GM21723 (cell line): Measurements from ENCODE around the gene MRPL18.
A peak's percentile ranks its signal among the peaks of the same experiment; 100 is the strongest.
"Not testable (repeated sequence)": the region's sequence is repeated elsewhere in the genome, so short reads cannot be mapped to it uniquely, and the experiment has no call there.

ENCODE experiments used
- ATAC-seq: cut with Tn5 transposase; IDR thresholded peaks from one replicate; pipeline ENCODE4 v1.9.1; 2021; ENCODE audit warnings: mild to moderate bottlenecking, moderate library complexity; ENCODE audit not compliant: unreplicated experiment

Gene MRPL18

DNA sequence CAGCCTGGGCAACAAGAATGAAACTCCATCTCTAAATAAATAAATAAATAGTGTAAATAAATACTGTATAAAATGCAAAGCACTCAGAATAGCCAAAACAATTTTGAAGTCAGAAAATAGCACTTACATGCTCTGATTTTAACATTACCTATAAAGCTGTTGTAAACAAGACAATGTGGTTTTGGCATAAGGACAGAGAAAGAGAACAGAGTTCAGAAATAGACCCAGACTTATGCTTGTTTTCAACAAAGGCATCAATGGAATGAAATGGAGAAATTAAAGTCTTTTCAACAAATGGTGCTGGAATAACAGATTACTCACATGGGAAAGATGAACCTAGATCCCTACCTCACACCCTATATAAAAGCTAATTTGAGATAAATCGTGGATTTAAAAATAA is 18.1 kb upstream of the MRPL18 start:
- no peak for ATAC-seq

DNA sequence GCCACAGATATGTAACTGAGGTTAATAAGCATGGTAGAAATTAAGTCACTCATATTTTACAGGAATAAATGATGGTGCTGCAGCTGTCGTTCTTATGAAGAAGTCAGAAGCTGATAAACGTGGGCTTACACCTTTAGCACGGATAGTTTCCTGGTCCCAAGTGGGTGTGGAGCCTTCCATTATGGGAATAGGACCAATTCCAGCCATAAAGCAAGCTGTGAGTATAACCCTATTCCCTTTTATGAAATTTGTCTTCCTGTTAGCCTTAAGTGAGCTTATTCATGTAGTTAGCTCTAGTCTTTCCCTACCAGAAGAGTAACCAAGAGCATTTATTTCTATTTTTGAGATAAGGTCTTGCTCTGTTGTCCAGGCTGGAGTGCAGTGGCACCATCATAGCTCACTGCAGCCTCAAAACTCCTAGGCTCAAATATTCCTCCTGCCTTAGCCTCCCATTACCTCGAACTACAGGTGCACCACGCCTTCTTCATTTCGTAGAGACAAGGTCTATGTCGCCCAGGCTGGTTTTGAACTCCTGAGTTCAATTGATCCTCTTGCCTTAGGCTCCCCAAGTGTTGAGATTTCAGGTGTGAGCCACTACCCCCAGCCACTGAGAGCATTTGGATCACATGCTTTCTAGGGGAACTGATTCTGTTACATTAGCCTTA is 12.9 kb upstream of the MRPL18 start:
- no peak for ATAC-seq

DNA sequence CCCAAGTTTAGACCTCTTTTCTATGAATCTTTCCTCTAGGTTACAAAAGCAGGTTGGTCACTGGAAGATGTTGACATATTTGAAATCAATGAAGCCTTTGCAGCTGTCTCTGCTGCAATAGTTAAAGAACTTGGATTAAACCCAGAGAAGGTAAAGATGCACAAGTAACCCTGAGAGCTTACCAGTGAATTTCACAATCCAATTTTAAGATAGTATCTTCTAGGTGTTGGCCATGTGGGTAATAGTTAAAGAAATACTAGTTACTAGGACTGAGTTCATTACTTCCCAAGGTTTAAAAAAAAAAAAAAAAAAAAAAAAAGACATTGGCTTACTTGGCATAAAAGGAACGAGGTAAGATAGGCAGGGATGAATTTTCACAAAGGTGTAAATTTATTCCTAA is 12.1 kb upstream of the MRPL18 start:
- ATAC-seq: no peak

DNA sequence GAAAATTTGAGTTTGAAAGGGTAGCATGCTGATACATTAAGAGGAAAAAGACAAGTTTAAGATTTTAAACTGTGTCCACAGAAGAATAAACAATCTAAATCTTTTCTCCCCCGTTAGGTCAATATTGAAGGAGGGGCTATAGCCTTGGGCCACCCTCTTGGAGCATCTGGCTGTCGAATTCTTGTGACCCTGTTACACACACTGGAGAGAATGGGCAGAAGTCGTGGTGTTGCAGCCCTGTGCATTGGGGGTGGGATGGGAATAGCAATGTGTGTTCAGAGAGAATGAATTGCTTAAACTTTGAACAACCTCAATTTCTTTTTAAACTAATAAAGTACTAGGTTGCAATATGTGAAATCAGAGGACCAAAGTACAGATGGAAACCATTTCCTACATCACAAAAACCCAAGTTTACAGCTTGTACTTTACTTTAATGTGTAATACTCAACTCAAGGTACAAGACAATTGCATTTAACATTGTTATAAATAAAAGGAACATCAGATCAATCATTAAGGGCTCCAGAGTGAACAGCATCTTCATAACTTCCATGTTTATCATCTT is 11.6 kb upstream of the MRPL18 start:
- no peak for ATAC-seq

DNA sequence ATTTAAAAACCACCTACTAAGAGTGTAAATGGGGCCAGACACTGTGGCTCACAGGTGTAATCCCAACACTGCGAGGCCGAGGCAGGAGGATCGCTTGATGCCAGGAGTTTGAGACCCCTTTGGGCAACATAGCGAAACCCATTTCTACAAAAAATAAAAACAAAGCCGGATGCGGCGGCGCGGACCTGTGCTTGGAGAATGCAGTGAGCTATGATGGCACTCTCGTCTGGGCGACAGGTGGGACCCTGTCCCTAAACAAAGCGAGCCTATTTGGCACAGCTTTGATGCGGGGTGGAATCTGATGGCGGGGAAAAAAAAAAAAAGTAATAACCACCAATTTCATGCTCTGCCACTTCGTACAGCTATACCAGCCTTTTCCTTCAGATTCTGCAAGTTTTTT is 2.0 kb upstream of the MRPL18 start:
- no peak for ATAC-seq

DNA sequence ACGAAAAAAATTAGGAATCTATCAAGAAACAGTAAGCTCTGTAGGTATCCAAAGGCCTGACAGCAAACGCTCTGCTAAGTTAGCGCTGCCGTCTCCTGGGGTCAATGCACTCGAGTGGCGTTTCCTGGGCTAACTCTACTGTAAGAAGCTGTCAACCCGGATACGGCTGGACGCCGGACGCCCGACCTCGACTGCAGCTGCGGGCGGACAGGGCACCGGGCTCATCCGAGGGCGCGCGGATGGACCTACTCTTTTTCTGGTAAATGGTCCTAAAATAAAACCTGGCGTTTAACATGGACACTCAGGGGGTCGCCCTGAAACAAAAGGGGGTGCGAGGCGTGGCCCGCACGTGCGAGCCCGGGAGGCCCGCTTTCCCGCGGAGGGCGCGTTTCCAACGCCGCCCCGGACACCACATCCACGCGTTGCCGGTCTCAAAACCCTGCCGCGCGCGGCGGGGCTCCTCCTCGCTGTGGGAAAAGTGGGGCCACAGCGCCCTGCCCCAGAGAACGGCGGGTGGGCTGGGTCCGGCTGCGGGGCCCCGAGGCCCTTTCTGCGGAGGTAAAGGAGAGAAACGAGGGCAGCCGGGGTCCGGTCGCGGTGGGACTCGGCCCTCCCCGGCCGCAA is 1.4 kb upstream of the MRPL18 start:
- peak; percentile 15 for ATAC-seq

DNA sequence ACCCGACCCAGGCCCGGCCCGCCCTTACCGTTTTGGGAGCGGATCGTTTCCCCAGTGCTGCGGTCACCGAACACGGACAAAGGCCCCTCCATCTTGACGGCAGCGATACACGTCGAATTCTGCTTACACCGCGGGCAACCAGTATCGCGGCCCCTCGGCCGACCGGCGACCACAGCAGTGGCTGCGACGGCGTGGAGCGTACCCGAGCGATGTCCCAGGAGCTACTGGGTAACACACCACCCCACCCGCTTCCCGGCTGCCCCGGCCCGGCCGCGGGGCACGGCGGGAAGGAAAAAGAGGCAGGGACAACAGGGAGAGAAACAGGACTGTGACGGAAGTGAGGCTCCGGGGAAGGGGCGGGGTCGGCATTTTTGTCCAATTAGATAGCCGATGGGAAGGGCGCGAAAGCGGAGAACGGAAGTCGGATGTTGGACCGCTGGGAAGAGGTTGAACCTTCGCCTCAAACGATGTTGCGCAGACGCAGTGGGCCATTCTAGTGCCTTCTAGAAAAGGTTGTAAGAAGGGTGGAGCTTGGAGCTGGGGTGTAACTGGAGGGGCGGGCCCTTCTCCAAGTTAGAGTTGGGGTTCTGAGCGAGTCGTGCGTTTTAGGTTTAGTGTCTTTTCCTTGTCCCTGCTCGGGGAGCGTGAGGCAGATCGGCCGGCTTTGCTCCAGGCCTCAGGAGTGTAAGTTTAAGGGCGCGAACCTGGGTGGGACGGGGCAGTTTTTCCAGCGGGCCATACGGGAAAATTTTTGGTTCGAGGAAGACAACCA is 704 bp upstream of the MRPL18 start, which contains the start of gene TCP1:
Gene TCP1 (minus strand): TSS at position 226 of the 772 bp plus-strand sequence. CDS start 134 bp downstream, at position 92.
- ATAC-seq: peak; percentile 76

DNA sequence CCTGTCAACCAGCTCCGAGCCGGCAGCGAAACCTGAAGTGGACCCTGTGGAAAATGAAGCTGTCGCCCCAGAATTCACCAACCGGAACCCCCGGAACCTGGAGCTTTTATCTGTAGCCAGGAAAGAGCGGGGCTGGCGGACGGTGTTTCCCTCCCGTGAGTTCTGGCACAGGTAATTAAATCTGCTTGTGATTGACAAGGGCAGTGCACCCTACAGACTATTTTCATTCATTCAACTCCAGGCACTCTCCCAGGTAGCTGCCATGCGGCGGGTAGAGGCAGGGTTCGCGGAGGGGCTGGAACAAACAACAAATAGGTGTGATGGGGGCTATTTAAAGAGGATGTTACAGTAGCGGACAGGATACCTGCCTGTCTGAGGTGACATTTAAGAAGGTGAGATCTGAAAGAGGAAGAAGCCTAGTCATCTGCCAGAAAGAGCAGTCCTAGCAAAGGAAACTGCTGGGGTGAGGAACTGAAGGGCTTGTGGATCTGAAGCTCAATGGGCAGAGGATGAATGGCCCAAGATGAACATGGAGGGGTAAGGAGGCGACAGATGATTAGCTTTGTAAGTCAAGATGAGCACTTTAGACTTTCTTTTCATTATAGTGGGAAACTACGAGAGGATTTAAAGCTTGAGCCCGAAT is 810 bp downstream of the MRPL18 start:
- no peak for ATAC-seq

DNA sequence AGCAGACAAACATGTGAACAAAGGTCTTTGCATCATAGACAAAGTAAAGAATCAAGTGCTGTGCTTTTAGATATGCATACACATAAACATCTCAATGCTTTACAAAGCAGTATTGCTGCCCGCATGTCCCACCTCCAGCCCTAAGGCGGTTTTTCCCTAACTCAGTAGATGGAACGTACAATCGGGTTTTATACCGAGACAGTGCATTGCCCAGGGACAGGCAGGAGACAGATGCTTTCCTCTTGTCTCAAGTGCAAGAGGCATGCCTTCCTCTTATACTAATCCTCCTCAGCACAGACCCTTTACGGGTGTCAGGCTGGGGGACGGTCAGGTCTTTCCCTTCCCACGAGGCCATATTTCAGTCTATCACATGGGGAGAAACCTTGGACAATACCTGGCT is 4.7 kb downstream of the MRPL18 start:
- not testable (repeated sequence) for ATAC-seq

DNA sequence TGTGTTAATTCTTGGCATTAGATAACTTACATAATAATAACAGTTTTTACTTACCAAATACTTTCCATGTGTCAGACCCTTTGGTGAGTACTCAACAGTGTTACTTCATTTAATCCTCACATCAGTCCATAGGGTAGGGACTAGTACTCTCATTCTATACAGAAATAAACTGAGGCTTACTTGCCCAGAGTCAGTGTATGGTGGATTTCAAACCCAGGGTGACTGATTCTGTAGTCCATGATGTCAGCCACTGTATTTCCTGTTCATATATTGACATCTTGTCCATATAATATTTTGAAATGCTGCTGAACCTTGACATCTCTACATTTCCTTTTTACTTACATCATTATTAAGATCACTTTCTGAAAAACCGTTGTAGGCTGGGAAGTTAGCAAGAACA is 7.3 kb downstream of the MRPL18 start:
- no peak for ATAC-seq

DNA sequence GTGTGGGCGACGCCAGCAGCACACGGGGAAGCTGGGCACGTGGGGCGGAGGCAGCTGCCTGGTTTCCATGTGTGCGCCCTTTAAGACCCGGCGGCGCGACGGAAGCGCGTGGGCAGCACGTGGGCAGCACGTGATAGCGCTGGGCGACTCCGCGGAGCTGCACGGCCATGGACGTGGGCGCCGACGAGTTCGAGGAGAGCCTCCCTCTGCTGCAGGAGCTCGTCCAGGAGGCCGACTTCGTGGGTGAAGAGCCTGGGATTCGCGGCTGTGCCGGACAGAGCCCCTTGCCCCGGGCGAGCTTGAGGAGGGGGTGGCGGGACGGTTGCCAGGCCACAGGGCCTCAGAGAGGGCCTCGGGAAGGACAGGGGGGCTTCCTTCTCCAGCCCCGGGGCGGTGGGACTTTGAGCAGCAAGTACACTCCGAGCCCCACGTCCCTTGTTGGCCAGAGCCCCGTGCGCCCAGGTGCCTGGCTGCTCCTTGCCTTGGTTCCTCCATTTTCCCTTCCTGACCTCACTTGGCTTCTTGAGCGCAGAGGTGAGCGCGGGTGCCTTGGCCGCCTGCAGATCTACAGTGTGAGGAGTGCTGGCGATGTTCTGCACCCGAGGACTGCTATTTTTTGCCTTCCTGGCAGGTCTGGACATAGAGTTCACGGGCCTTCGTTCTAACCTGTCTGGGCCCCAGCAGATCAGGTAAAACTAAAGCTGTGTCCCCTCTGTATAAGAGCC is 10.0 kb downstream of the MRPL18 start, which contains the start of gene PNLDC1:
Gene PNLDC1 (plus strand): TSS at position 136 of the 725 bp plus-strand sequence. CDS start 32 bp downstream, at position 168.
- no peak for ATAC-seq

DNA sequence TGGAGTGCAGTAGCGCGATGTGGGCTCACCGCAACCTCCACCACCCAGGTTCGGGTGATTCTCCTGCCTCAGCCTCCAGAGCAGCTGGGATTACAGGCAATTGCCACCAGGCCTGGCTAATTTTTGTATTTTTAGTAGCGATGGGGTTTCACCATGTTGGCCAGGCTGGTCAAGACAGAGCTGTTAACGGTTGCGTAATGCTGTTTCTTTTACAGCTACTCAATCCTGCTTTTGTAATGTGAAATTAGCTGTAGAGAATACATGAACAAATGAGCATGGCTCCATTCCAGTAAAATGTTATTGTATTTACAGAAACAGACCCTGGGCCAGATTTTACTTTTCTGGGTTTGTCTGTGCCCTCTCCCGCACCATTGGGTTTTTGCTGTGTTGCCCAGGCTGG is 11.7 kb downstream of the MRPL18 start:
- no peak for ATAC-seq

DNA sequence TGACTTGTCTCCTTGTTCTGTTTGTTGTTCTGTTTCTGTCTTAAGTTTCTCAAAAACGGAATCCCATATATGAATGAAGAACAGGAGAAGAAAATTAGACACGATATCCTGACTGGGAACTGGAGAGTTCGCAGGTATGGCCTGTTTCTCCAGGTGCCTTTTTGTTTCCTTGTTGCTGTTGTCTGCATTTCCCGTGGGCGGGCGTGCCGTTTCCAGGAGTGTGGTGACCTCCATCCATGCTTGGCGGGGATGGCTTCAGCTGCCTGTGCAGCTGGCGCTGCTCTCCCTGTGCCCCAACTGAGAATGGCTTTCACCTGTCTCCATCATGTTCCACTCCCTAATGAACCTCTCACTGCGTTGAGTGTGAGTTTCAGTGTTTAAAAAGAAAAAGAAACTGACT is 14.2 kb downstream of the MRPL18 start:
- ATAC-seq: no peak

DNA sequence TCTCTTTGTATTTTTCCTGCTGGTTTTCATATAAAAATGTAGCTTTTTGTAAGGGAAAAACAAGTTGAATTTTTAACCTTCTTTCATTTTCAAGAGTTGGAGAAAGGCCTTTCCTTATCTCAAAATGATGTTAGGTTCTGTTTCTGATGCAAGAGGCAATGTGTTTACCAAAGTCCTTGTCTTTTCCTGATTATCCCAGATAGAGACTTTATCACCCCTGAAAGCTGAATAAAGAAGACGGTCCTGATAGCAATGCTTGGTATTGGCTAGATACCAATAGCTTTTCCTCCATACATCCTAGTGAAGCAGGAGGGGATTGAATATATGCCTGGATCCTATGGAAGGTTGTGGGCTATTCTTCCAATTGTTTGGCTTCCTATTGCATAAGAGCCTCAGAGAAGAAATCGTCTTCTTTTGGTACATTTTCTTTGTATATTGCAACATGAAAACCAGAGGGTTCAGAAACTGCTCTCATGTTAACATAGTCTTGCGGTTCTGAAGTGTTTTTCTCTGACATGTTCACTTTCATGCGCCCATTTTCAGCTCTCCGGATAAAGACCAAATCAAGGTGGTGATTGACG is 15.3 kb downstream of the MRPL18 start:
- ATAC-seq: no peak

DNA sequence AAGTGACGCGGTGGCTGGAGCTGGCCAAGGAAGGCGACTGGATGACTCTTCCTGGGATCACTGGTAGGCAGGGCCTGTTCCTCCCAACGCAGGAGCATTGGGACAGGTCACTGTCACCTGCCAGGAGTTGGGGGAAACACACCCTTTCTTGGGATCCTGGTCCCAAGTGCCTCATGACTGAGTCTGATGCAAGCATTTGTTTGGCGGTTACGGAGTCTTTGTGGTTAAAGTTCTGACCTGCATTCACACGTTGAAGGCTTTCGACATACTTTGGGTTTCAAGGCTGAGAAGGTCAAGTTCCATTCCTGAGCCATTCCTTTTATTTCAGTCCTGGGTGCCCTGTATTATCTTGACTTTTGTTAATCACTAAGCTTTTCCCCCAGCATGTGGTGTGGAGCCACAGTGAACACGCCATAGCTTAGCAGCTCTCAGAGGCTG is 15.8 kb downstream of the MRPL18 start:
- no peak for ATAC-seq

DNA sequence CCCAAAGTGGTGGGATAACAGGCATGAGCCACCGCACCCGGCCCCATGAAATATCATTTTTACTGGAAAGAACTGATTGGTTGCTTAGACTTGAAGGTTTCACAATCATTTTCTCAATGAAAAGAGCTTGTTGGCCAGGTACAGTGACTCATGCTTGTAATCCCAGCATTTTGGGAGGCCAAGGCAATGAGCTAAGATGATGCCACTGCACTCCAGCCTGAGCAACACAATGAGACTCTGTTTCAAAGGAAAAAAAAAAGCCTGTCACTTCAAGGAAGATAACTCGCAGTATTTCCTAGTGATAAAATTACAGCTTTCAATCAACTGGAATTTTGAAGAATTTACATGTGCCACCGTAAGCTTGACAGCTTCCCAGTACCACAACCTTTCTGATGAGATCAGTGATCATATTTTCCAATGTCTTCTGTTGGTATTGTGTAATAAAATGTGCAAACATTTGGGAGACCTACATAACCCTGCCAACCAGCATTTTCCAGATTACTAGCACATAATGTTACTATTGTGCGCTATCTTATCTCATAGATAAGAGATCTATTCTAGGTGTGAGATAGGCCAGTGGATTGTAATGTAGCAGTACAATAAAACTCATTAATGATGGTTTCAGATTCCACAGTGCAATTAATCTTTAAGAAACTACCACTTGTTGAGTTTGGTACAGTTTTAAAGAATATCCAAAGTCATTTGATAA is 17.0 kb downstream of the MRPL18 start:
- no peak for ATAC-seq

DNA sequence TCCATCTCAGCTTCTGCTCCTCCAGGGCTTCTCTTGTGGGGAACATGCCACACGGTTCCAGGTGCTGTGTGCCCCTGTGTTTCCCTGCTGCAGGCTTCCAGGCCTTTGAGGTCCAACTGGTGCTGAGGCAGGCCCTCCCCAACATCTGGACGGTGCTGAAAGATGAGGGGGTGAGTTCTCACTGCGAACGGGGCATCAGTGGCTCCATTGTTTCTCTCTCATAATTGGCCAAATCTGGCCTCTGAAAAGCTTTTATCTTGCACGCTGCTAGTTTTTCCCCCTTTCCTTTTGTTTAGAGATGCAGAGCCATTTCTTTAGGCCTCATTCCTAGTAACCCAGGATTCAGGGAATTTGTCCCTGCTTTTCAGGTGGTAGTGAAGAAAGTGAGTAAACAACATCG is 18.4 kb downstream of the MRPL18 start:
- ATAC-seq: no peak

DNA sequence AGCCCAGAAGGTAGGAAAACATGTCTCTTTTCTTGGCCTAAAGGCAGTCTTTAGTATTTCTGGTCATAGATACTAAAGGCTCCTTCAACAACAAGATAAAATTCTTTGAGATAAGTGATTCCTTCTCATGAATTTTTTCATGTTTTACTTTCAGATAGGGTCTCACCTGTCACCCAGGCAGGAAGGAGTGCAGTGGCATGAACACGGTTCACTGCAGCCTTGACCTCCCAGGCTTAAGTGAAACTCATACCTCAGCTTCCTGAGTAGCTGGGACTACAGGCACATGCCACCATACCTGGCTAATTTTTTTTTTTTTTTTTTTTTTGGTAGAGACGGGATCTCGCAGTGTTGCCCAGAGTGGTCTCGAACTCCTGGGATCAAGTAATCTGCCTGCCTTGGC is 18.9 kb downstream of the MRPL18 start:
- ATAC-seq: no peak

DNA sequence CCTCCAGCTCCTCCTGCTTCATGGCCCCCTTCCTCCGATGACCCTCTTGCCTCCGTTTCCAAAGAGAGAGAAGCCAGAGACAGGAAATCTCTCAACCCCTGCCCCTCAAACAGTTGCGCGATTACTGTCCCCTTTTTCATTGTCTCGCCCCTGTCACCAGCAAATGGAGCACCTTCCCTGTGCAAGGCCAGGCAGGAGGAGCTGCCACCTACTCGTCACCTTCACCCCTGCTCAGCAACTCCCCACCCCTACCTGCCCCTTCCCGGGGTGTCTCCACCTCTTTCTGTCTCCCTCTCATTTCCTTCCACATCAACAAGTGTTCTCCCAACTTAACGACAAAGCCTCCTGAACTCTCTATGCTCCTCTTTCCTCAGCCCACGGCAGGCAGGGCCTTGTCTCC is 23.5 kb downstream of the MRPL18 start:
- no peak for ATAC-seq
